ENCODE measurements around the gene AFG3L2.
"Not testable (repeated sequence)": the region's sequence is repeated elsewhere in the genome, so short reads cannot be mapped to it uniquely, and the experiment has no call there.

The AFG3L2 gene

DNA sequence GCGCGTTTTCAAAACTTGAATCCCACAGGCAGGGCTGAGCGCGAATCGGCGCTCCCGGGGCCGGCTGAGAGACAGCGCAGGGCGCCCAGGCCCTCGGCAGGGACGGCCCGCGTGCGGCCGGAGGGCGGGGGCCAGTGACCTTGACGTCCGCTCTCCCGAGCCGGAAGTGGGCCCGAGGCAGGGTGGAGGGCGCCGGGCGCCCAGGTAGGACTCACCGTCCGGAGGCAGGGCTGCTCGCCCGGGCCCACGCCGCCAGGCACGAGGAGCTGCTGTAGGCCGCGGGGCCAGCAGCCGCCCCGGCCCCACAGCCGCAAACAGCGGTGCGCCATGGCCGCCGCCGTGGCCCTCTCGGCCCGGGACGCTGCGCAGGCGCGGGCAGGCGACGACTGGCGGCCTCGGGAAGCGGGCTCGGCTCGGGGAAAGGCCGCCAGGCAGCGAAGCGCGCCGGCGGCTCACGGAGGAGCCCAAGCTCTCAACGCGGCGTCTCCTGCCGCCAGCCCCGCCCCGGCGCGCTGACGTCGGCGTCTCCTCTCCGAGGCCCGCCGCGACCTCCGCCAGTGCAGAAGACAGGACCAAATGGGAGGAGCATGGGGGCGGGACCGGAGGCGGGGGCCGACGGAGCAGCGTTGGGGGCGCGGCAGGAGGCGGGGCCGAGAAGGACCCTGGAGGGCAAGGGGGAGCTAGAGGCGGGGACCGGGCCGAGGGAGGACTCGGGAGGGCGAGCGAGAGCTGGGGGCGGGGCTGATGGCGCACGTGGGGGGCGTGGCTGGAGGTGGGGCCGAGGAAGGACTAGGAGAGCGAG is at the start of gene AFG3L2:
AFG3L2 (minus strand) TSS at position 474 of the 802 bp plus-strand sequence; CDS start at position 329, 145 bp downstream.
- peak; percentile 92 for DNase-seq

- DNase-seq, result no peak
These were observed 47.2 kb upstream of the AFG3L2 start for GRCh38 chr18:12424252-12424651.

DNA sequence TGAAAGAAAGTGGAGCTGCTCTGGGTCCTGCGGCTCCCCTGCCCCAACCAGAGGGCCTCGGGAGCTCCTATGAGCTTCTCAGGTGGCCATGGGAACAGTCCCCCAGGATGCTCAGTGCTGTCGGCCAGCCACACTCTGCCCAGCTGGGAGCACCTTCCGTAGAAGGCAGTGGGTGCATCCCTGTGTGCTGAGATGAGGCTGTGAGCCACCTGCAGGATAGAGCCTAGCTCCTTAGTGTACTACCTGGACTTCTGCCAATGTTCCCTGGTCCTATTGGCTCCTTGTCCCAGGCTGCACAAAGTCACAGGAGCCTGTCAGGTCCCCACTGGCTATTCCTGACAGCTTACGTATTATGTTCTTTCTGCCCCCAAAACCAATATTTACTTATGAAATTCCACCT is 46.8 kb upstream of the AFG3L2 start:
- DNase-seq, result no peak

DNA sequence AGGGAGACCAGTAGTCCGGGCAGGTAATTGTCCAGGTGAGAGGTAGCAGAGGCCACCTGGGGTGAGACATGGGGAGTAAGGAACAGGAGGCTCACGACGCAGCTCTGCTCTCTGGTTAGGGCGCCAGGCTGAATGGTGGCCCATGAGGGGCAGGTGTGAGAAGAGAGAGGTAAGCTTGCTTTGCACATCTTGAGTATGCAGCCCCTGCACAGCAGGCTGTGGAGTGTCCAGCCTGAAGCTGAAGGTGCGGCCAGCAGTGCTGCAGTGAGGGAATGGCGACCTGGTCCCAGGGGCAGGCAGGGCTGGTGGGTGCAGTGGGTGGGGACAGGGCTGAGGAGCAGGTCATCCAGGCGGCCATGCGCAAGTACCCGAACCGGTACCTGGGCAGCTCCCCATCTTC is 46.4 kb upstream of the AFG3L2 start:
- no peak for DNase-seq

- DNase-seq, result no peak
These were observed 45.9 kb upstream of the AFG3L2 start for GRCh38 chr18:12422936-12423335.

- DNase-seq, result no peak
These were observed 44.7 kb upstream of the AFG3L2 start for GRCh38 chr18:12421732-12422131.

- peak; percentile 91 for DNase-seq
These were observed 43.9 kb upstream of the AFG3L2 start for GRCh38 chr18:12420821-12421421.

GRCh38 chr18:12417687-12418086 is 40.7 kb upstream of the AFG3L2 start:
- no peak for DNase-seq

DNA sequence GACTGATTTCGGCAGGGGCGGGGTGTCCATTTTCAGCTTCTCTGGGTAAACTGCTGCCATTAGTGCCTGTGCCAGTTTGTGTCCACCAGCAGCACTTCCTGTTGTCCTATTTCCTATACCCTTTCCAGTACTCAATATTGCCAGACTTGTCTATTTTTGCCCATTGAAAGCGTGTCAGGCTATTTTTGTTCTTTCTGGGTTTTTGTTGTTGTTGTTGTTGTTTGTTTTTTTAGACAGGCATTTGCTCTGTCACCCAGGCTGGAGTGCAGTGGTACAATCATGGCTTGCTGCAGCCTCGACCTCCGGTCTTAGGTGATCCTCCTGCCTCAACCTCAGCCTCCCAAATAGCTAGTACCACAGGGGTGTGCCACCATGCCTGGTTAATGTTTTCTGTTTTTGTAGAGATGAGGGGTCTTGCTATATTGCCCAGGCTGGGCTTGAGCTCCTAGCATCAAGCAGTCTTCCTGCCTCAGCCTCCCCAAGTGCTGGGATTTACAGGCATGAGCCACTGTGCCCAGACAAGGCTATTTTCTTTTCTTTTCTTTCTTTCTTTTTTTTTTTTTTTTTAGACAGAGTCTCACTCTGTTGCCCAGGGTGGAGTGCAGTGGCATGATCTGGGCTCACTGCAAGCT is 39.2 kb upstream of the AFG3L2 start:
- DNase-seq, result no peak

GRCh38 chr18:12411456-12411855 is 34.4 kb upstream of the AFG3L2 start:
- DNase-seq, result no peak

DNA sequence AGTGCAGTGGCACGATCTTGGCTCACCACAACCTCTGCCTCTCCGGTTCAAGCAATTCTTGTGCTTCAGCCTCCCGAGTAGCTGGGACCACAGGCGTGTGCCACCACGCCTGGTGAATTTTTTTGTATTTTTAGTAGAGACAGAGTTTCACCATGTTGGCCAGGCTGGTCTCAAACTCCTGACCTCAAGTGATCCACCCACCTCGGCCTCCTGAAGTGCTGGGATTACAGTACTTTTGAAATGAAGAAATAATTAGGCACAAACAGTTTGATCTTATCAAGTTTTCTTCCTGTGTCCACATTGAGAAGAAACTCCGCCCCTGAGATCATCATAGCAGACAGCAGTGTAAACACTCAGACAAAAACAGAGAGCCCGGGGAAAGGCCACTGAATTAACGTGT is 33.7 kb upstream of the AFG3L2 start:
- DNase-seq, result not testable (repeated sequence)

GRCh38 chr18:12410081-12410481 is 33.1 kb upstream of the AFG3L2 start:
- no peak for DNase-seq

- DNase-seq, result no peak
These were observed 32.4 kb upstream of the AFG3L2 start for GRCh38 chr18:12409469-12409868.

GRCh38 chr18:12408247-12408869 is 31.3 kb upstream of the AFG3L2 start:
- DNase-seq, result peak; percentile 69

DNA sequence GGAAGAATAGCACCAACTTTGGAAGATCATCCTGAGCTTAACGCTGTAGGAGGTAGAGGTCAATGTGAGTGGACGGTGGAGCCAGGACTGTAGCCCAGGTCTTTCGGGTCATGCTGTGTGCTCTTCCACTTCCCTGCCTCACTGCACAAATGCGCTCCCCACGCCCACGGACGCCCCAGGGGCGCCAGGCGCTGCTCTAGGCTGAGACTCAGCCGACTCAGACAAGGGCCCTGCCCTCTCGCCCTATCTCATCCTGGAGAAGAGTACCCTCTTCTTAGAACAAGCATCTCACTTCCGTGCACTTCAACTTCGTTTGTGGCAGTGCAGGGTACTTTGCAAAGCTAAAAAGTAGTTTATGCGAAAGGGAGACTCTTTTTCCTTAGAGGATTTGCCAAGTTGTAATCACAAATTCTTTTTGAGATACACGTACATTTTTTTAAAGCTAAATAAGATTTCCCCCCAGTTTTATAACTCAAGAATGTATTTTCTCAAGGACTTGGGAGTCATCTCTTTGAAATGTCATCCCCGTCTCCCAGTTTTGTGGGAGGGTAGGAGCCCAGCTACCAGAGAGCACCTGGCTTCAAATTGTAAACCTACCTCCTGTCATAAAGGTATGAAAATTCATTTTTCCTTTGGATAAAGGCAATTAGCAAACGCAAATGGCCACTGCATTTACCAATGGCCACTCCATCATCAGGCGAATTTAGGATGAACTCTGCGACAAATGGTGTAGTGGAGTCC is 29.5 kb upstream of the AFG3L2 start:
- no peak for DNase-seq

GRCh38 chr18:12405066-12405465 is 28.0 kb upstream of the AFG3L2 start:
- DNase-seq, result no peak

DNA sequence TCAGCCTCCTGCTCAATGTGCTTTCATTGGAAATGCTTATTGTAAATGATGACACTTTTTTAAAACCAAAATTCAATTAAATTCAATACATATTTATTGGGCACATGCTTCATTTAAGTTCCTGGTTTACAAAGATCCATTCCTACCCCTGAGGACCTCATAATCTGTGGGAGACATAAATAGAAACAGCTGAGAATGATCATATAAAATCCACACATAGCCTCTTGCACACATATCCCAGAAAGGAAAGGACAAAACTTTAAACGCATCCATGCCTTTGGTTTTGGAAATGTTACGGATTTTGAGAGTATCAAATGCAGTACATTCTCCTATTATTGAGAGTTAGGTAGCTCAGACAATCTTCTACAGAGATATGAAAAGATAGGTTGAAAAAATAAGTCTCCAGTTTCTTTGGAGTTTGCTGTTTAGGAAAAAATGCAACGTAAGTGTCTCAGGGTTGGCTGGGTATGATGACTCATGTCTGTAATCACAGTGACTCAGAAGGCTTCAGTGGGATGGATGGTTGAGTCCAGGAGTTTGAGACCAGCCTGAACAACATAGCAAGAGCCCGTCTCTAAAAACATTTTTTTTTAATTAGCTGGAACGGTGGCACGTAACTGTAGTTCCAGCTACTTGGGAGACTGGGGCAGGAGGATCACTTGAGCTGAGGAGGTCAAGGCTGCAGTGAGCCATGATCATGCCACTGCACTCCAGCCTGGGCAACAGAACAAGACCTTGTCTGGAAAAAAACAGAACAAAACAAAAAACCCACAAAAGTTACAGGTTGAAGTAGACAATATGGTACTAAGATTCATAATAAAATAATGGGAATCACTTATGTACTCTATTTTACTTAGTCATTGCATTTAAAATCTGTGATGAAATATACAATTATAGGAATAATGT is 26.8 kb upstream of the AFG3L2 start:
- DNase-seq, result no peak

GRCh38 chr18:12401881-12402280 is 24.9 kb upstream of the AFG3L2 start:
- DNase-seq, result no peak

GRCh38 chr18:12399231-12399630 is 22.2 kb upstream of the AFG3L2 start:
- DNase-seq, result no peak

DNA sequence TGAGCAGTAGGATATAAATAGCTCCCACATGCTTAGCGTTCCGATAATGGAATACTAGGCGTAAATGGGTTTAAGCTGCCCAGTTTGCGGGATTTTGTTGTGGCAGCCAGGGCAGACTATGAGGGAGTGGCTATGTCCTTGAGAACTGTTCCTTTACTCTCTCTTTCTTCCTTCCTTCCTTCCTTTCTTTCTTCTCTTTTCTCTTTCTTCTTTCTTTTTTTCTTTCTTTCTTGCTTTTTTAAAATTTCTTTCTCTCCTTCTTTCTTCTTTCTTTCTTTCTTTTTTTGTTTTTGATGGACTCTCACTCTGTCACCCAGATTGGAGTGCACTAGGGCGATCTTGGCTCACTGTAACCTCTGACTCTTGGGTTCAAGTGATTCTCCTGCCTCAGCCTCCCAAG is 21.6 kb upstream of the AFG3L2 start:
- DNase-seq, result no peak

DNA sequence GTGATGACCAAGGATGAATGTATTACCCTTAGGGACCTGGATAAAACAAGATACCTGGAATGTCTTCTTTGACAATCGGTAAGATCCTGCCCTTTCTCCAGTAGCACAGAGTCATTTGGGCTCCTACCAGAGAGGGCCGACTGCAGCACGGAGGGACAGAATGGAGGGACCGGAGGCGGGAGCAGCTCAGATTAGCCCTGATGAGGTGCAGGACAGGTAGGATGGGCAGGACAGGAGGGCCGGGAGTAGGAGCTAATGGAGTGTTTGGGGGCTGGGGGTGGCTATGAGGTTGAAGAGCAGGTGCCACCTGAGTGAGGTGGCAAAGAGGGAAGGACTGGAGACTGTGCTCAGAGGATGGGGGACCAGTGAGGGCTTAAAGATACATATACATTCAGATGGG is 20.8 kb upstream of the AFG3L2 start:
- DNase-seq, result no peak

DNA sequence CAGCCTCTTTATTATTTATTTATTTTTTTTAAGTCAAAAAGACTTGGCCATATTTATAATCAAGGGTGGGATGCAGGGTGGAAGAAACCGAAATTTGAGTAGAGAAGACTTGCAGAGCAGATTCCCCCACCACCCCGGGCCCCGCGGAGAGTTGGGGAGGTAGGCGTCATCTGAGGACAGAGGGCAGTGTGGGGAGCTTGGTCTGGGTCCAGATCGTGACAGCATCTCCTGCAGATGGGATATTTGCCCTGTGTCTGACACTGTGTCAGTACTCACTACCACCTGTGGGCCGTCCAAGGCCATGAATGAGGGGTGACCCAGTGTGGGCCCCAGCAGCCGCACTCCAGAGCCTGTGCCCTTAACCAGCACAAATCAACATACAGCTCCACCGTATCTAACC is 20.2 kb upstream of the AFG3L2 start:
- no peak for DNase-seq
